Testis (tissue), 2 donors: ENCODE measurements around the gene ELOVL1.

Experiments
- CTCF ChIP-seq, 3 experiments: fragments of 450-650 bp in 2 of 3; fragments of 200-600 bp in 1 of 3; sonication (generic) in 1 of 3; IDR thresholded peaks; one replicate each; pipeline ENCODE4 v1.5.1; 2016 to 2019; ENCODE audit warnings: antibody characterized with exemption in 3 of 3, mild to moderate bottlenecking in 2 of 3, moderate library complexity in 1 of 3
- POLR2A ChIP-seq: fragments of 450-650 bp; IDR thresholded peaks from one replicate; pipeline ENCODE4 v1.6.1; 2017; ENCODE audit warnings: antibody characterized with exemption, mild to moderate bottlenecking, moderate library complexity

GRCh38 chr1:43415901-43416300, 48.1 kb upstream of the ELOVL1 start:
- TF ChIP-seq CTCF (IDR thresholded peaks at IDR 0.05) = no peak
- no peak for TF ChIP-seq POLR2A
